T1000 (cell line): ENCODE data around the gene C3orf18.

Experiments used
- DNase-seq: peaks from one replicate; lab custom pipeline; 2025; ENCODE audit warnings: mixed read lengths; lab: John Stamatoyannopoulos, UW

The C3orf18 gene

DNA sequence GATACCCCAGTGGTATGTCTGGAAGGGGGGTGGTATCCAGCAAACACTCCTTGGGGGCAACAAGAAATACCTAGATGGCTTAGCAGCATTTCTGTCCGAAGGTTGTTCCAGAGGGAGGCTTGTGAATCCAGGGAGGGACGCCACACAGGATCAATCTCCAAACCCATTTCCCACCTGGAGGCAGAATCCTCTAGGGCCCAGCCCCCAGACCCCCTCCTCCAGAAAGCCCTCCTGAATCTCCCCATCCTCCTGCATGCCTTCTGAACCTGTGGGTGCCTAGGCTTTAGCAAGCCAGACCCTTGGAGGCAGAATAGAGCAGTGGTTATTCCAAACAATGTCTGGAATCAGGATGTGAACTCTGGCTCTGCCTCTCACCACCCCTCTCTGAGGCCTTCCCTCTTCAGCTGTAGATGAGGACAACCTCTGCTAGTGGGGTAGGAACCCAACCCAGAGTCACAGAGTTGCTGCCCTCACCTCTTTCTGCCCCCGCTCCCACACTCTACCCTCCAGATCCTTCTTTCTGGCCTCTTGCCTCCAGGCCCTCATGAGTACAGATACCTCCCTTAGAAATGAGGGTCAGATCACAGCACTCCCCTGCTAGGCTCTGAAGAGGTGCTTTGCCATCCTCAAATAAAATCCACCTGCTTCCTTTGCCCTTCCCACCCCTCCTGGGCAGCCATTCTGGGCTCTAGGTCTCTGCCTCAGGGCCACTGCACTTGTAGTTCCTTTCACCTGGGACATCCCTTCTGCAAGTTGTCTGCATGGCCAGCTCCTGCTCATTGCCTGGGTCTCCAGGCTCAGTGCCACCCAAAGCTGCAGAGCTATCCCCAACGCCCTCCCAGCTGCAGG lies 35.9 kb upstream of the C3orf18 start:
- no peak for DNase-seq

DNA sequence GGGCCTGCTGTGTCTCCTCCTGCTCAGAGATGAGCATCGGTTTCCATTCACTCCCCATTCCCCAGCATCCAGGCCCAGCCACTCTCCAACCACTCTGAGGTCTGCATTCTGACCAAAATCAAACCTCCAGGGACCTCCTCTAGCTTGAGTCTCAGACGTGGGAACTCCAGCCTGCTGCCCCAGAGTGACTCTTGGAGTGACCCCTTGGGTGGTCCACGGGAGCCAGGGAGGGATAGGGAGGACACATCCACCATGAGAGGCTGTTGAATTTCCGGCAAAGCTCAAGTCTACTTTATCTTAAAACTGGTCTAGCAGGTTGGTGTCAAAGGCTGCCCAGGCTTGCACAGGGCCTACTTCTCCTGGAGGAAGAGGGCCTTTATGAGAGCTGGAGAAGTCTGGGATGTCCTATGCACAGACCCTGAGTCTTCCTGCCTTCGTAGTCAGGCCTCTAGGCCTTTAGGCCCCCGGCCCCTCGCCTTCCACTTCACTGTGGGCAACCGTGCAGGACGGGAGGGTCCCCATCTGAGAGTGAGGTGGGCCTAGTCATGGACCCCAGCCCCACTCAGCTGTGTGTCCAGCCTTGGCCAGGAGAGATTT lies 35.1 kb upstream of the C3orf18 start:
- no peak for DNase-seq

DNA sequence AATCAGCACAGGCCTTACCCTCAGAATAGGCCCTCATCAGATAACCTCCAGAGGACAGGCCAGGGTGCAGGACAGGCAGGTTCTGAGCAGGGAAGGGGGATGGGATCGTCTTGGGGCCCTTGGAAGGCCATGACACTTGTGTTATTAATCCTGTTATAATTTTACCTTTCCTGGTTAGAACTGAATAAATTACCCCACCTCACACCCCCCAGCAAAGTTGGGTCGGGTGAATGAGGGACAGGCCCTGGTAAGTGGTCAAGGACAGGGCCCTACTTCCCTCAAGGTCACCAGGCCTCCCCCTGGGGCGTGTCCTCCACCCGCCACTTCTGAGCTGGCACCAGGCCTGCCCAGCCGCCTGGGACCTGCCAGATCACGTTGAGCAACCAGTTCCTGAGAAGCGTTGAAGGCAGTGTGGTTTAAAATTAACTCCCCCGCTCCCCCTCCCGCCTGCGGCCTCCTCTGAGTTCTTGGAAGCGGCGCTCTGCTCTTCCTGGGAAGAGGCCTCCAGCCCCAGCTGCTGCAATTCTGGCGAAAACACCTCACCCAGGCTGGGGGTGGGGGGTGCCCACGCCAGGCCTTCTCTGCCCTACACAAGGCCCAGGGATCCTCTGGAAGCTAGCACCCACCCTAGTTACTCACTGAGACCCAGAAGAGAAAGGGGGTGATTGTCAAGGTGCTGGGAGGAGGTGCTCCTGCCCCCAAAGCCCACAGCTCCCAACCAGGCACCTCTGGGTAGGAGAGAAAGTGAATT lies 33.5 kb upstream of the C3orf18 start:
- DNase-seq = peak; percentile 82

DNA sequence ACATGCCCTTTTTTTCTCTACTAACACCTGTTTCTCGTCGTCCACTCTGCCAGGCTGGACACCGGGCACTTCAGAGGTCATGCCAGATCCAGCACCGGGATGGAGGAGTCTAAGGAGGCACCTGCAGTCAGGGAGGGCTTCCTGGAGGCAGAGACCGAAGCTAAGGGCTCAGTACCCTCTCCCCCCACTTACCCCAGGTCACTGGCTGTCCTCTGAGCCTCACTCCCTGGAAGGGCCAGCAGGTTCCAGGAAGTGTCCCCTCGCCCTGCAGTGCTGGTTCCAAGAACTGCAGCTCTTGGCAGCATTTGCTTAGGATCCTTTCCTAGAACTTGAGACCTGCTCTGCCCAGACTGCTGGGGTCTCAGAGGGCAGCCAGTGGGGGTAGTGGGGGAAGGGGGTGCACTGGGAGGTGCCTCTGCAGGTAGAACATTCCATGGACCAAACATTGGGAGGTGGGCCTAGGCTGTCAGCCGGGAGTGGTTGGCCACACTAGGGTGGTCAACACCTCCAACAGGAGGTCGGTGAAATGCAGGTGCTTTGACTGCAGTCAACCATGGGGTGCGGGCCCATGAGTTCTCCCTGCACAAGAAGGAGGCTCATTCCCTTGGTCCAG lies 32.7 kb upstream of the C3orf18 start:
- no peak for DNase-seq

DNA sequence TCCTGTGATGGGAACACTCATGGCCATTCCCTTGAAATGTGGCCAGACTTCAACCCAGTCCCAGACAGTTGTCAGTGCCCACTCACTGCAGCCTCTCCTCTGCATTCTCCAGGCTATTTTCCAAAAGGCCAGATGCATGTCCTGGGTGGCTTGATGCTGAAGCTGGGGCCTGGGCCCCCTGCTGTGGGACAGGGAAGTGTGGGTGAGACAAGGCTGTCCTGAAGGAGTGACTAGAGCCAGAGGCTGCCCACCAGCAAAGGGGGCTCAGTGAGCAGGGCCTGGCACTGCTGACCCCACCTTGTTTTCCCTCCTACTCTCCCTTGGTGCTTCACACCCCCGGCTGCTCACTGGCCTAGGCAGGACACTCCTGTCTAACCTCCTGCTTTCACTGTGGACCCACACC lies 32.2 kb upstream of the C3orf18 start:
- DNase-seq = no peak

DNA sequence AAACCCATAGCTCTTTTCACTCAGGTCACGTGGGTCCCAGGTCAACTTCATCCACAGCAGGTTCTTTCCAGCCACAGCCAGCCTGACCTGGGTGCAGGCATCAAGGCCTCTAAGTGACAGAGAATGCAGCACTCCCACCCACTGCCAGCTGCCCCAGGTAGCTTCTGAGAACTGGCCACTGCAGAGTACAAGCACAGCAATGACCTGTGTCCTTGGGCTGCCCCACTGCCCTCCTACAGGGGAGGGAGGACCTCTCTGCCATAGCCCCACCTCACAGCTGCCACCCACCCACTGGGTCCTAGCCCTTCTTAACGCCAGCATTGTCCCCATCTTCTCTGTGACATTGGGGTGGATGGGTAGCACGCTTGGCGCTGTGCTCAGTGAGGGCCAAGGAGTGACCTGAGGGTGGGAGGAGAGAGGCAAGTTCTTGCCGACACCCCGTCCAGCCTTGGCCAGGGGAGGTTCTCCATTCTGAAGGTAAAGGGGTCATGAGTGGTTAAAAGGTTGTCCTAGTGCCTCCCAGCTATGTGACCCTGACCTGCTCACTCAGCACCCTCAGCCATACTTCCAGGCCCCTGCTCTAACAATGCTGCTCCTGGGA lies 31.7 kb upstream of the C3orf18 start:
- no peak for DNase-seq

DNA sequence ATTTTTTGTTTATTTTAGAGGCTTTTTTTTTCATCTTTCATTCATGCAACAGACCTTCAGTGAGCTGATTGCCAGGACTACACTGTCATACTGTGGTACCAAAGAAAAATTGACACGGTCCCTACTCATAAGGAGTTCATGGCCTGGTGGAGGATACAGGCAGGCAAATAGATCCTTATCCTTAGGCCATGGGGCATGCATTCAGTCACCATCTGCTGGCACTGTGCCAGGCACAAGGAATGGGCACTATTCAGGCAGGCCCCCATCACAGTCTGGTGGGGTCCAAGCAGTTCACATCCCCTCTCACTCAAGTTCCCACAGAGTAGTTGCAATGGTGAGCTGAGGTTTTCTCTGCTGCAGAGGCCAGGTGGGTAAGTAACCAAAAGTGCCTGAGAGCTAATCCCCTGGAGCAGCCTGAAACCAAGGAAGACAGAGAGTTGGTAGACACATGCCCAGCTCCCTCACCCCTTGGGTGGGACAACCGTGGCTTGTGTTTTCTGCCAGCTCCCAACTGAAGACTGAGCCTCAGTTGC lies 26.8 kb upstream of the C3orf18 start:
- no peak for DNase-seq

DNA sequence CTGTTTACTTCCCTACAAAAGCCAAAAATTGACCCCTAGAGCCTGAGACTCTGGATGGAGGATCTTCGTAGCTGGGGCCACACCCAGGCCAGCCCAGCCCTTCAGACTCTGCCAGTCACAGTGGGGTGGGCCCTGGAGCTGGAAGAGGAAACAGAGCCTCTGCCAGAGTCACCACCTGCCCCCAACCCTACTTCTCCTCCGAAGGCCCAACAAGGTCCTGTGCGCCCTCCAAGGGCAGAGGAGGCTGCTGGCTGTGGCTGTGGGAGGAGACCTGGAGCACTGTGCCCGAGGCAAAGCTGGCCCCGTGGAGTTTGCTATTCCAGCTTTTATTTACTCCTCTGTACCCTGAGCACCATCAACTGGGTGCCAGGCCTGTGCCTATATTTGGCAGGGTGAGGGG lies 25.0 kb upstream of the C3orf18 start:
- DNase-seq = no peak

DNA sequence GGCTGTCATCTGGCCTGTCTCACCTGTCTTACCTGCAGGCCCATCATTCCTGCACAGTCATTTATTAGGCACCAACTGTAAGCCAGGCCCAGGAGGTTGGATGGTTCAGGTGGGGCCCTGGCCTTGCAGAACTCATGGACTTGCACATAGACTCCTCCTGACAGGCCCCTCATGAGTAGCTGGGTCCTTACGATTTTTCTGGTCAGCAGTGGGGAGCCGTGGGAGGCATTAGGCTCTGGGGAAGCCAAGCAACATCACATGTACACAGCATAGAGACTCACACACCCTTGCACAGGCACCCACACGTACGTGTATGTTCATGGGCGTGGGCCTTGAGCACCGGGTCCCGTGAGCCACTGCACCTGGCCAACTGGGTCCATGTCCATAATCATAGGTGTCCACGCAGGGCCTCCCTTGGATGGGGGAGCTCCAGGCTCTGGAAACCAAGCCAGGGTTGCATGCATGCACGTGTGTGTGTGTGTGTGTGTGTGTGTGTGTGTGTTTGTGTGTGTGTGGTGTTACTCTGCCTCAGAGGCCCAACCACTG lies 23.7 kb upstream of the C3orf18 start:
- no peak for DNase-seq

DNA sequence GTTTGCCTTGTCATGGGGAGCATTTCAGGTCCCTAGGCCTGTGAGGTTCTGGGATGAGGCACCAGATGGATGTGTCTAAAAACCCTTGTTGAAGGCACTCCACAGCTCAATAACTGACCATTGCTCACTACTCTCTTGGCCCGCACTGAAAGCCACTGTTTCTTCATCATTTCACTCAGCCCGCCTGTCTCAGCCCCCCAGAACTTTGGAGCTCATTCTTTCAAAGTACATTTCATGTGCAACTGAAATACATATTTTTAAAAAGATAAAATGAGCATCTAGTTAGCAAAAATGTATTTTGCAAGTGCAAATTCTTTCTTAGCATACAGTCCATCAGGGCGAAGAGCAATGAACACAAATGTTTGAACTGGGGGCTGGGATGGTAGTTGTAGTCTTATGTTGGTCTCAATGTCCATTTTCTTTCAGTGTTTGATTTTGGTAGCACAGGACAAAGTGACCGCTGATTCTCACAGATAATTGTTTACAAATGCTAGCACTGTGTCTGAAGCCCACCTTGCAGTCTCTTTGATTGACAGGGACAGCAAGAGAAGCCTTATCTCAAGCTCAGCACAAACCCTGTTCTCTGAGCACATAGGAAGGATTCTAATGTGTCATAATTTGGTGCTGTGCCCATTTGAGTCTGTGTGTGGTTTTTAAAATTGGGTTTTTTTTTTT lies 21.3 kb upstream of the C3orf18 start:
- DNase-seq = no peak

DNA sequence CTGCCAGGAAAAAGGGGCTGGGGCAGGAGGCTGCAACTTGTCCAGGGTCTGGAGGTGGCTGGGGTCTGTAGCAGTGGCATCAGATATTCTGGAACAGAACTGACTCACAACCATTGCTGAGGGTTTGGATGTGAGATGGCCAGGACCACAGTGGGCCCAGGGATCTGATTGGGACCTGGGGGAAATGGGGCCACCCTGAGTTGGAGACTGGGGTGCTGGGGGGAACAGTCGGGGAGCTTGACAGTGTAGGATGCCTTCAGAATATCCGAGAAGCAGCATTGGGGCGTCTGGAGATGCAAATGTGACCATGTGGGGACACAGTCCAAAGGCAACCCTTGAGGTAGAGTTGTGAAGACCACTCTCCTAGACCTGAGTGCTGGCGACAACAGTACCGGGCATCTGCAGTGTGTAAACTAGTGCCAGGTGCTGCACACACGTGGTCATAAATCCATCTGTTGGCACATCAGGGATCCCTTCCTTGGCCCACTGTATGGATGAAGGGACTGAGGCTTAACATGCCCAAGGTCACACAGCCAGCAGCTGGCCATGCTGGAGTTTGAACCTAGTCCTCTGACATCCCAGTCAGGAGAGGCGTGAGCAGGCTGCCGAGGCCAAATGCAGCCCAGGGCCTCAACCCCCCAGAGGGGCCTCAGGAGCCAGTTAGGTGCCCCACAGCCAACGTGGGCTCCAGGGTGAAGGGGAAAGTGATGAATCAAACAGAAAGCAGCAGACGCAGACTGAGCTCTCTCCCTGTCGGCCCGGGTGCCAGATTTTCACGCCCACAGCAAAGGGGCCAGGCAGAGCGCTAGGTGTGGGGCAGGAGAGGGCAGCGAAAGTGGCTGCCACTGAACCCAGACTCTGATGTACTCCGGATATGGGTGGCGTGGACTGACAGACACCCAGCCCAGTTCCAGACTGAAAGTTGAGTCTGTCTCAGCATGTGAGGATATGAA lies 20.5 kb upstream of the C3orf18 start:
- DNase-seq = no peak

DNA sequence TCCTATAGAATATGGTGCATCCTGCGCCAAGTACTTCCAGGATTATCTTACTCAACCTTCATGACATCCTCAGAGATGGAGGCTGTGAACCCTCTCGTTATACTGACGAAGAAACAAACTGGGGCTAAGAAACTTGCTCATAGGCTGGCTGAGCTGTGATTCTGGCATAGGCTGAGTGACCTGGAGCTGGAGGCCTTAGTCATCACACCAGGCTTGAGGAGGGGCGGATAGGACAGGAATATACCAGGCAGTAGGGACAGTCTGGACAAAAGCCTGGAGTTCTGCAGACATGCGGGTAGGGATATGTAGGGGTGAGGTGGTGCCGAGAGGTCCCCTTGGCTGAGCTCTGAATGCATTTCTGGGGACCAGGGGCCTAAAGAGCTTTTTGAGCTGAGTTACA lies 19.8 kb upstream of the C3orf18 start:
- DNase-seq = no peak

DNA sequence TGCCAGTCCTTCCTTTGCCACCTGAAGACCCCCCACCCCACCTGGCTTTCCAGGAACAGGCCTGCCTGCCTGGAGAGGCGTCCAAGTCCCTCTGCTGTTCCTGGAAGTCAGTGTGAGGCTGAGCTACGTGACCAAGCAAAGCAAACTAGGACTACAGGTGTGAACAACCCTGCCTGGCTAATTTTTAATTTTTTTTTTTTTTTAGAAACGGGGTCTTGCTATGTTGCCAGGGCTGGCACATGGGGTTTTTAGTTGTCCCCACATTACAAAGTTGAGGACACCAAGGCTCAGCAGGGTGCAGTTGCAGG lies 19.2 kb upstream of the C3orf18 start:
- DNase-seq = no peak

DNA sequence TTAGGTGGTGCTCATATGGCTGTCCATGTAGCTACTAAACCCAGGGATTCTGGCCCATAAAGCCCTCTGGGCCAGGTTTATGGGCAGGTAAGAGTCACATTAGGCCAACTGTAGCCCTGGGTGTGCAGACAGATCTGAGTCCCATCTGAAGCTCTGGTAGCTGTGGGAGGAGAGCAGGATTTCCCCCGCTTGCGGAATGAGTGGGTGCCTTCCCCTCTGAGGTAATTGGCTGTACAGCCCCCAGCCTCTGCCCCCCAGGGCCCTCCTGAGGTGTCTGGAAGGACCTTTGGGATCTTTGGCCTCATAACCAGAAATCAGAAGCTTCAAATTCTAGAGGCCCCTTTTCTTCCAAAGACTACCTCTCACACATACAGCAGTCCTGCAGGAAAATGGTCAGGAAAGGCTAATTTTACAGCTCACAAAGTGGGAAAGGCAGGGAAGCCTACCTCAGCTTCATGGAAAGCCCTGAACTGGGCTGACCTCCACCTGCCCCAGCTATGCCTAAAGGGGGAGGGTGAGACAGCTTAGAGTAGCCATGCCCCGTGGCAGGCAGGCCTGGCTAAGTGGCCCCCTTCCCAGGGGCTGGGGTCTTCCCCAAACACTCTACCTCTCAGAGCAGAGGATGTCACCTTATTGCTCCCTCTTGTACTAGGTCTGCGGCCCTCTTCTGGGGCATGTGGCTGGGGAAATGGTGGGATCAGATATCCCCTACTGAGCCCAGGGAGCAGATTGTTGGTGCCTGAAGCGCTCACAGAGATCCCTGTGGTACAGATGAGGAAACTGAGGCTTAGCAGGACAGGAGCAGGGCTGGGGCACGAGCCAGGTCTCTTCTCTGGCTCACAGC lies 18.6 kb upstream of the C3orf18 start:
- no peak for DNase-seq

DNA sequence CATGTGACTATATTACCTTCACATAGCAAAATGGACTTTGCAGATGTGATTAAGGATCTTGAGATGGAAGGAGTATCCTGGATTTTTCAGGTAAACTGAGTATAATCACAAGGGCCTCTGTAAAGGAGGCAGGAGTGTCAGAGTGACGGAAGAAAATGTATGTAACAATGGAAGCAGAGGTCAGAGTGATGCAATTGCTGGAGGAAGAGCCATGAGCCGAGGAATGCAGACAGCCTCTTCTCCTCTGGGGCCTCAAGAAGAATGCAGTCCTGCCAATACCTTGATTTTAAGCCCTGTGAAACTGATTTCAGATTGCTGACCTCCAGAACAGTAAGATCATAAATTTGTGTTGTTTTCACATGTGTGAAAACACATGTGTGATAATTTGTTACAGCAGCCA lies 16.8 kb upstream of the C3orf18 start:
- no peak for DNase-seq

DNA sequence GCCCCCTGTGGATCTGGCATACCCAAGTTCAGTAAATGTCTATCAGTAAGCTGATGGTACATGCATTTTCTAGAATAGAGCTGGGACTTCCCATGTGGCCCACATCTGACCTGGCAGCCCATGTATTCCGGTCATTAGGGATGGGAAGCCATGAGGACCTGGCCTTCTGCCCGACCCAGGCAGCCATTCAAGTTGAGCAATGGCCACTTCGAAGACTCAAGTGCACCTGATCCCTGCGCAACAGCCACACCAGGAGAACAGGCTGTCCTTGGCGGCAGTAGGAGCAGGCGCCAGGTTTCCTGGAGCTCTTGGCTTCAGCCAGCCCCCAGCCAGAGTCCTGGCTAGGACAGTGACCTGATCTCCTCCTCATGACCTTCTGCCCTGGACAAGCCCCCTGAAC lies 16.4 kb upstream of the C3orf18 start:
- DNase-seq = no peak

DNA sequence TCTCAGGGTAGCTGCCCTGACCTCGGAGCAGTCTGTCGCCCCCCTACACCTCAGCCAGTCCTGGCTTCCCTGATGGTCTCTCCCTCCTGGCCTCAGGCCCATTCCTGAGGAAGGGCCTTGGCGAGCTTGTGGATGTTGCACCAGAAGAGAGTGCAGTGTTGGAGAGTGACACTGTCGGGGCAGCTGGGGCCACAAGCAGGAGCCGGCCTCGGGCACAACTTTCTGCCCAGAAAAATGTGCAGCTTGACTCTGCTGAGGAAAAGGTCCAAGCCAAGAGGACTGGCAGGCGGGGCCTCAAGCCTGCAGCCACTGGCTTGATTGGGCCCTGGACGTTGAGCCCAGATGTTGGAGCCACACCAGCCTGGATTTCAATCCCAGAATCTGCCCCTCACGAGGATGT lies 14.5 kb upstream of the C3orf18 start:
- no peak for DNase-seq

DNA sequence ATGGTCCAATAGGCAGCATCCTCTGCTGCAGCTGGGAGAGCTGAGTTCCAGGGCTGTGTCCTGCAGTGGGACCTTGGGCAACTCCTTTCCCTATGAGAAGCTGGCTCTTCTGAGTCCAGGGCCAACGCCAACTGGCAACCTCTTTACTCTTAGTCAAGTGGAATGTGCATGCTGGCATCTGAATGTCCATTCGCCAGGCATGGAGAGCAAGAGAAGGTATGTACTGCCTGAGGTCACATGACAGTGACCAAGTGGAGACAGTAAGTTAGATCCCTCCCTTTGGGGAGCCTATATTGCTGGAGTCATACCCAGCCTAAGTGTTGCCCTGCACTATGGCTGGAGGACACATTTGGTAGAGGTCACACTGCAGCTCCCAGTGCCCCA lies 13.9 kb upstream of the C3orf18 start:
- no peak for DNase-seq
